HEK293T (cell line): ENCODE measurements around the gene KCNB1.

Experiments
- CTCF ChIA-PET: fragments of 350-600 bp; formaldehyde crosslinking; extraction: SDS; loops from one replicate; lab custom pipeline; 2021; ENCODE audit warnings: antibody characterized with exemption, inconsistent platforms; lab: Yijun Ruan, JAX
- POLR2A ChIA-PET: fragments of 350-600 bp; formaldehyde crosslinking; extraction: SDS; loops from one replicate; lab custom pipeline; 2020; ENCODE audit warnings: antibody characterized with exemption, inconsistent platforms; lab: Yijun Ruan, JAX
- DNase-seq: peaks from one replicate; pipeline ENCODE4 v3.0.0; 2012; ENCODE audit warnings: mixed read lengths; ENCODE audit errors: extremely low spot score
- ARNT ChIP-seq: fragments of 450-650 bp; IDR thresholded peaks from 2 replicates; pipeline ENCODE4 v1.6.1; 2017; ENCODE audit warnings: mild to moderate bottlenecking
- BHLHE40 ChIP-seq: fragments of 450-650 bp; IDR thresholded peaks from 2 replicates; pipeline ENCODE4 v1.6.1; 2016; ENCODE audit warnings: mild to moderate bottlenecking, moderate library complexity, borderline replicate concordance
- CTBP1 ChIP-seq: fragments of 450-650 bp; IDR thresholded peaks from 2 replicates; pipeline ENCODE4 v1.6.1; 2016; ENCODE audit warnings: borderline replicate concordance
- ELF4 ChIP-seq: fragments of 450-650 bp; IDR thresholded peaks from 2 replicates; pipeline ENCODE4 v1.6.1; 2017; ENCODE audit warnings: antibody characterized with exemption
- FOXA1 ChIP-seq: fragments of 450-650 bp; IDR thresholded peaks from 2 replicates; pipeline ENCODE4 v1.6.1; 2016; ENCODE audit warnings: mild to moderate bottlenecking
- FOXK2 ChIP-seq: fragments of 450-650 bp; IDR thresholded peaks from 2 replicates; pipeline ENCODE4 v1.6.1; 2016; ENCODE audit warnings: mild to moderate bottlenecking
- FOXM1 ChIP-seq: fragments of 450-650 bp; IDR thresholded peaks from 2 replicates; pipeline ENCODE4 v1.6.1; 2017; ENCODE audit warnings: mild to moderate bottlenecking, borderline replicate concordance
- HDGF ChIP-seq: fragments of 450-650 bp; IDR thresholded peaks from 2 replicates; pipeline ENCODE4 v1.6.1; 2017; ENCODE audit warnings: antibody characterized with exemption, borderline replicate concordance
- L3MBTL2 ChIP-seq: fragments of 450-650 bp; conservative IDR thresholded peaks from 2 replicates; pipeline ENCODE4 v1.6.1; 2016; ENCODE audit warnings: mild to moderate bottlenecking
- LEF1 ChIP-seq: fragments of 450-650 bp; IDR thresholded peaks from 2 replicates; pipeline ENCODE4 v1.6.1; 2017; ENCODE audit warnings: mild to moderate bottlenecking, borderline replicate concordance
- NFRKB ChIP-seq: fragments of 450-650 bp; IDR thresholded peaks from 2 replicates; pipeline ENCODE4 v1.6.1; 2016; ENCODE audit warnings: mild to moderate bottlenecking, moderate library complexity
- PKNOX1 ChIP-seq: fragments of 450-650 bp; IDR thresholded peaks from 2 replicates; pipeline ENCODE4 v1.6.1; 2016
- SP1 ChIP-seq: fragments of 450-650 bp; IDR thresholded peaks from 2 replicates; pipeline ENCODE4 v1.6.1; 2017
- SUZ12 ChIP-seq: fragments of 450-650 bp; IDR thresholded peaks from 2 replicates; pipeline ENCODE4 v1.6.1; 2016; ENCODE audit warnings: mild to moderate bottlenecking
- TARDBP ChIP-seq: fragments of 450-650 bp; IDR thresholded peaks from 2 replicates; pipeline ENCODE4 v1.6.1; 2016
- ZNF384 ChIP-seq: fragments of 450-650 bp; IDR thresholded peaks from 2 replicates; pipeline ENCODE4 v1.6.1; 2016

The KCNB1 gene

GRCh38 chr20:49464556-49464955, 17.9 kb downstream of the KCNB1 start:
- ChIA-PET POLR2A (no interaction called here), CTCF (interaction anchor here (0.6 to 1.8 kb wide), 2 partner anchors 19 to 69 kb away, joined by 3 to 6 read pairs; no protein-coding TSS in a partner anchor)
- no peak for DNase-seq
- TF ChIP-seq FOXK2 = no peak
- TF ChIP-seq FOXA1 = no peak
- TF ChIP-seq BHLHE40 = no peak
- no peak for TF ChIP-seq SP1
- no peak for TF ChIP-seq L3MBTL2
- TF ChIP-seq ELF4 = no peak
- TF ChIP-seq ZNF384 = no peak
- TF ChIP-seq CTBP1 = no peak
- TF ChIP-seq NFRKB = no peak
- TF ChIP-seq HDGF = no peak
- TF ChIP-seq TARDBP = no peak
- no peak for TF ChIP-seq SUZ12
- no peak for TF ChIP-seq PKNOX1
- TF ChIP-seq FOXM1 = no peak
- TF ChIP-seq ARNT = no peak
- TF ChIP-seq LEF1 = no peak

- POLR2A ChIA-PET = no interaction called here
- CTCF ChIA-PET = interaction anchor here (1.7 kb wide), 1 partner anchor 22 kb away, joined by 8 read pairs; no protein-coding TSS in a partner anchor
- DNase-seq = no peak
- TF ChIP-seq SP1 (no peak), CTBP1 (no peak), FOXM1 (no peak), L3MBTL2 (no peak), ARNT (no peak), NFRKB (no peak), FOXK2 (no peak), FOXA1 (no peak)
These were observed 19.8 kb downstream of the KCNB1 start for GRCh38 chr20:49462626-49463025.

- TF ChIP-seq ZNF384 = no peak
- TF ChIP-seq ARNT = no peak
- TF ChIP-seq ELF4 = no peak
- no peak for TF ChIP-seq PKNOX1
- no peak for TF ChIP-seq FOXK2
- no peak for TF ChIP-seq HDGF
- TF ChIP-seq SP1 = no peak
- TF ChIP-seq BHLHE40 = no peak
- no peak for TF ChIP-seq FOXM1
- CTCF ChIA-PET = interaction anchor here (1.7 kb wide), 1 partner anchor 22 kb away, joined by 8 read pairs; no protein-coding TSS in a partner anchor
- DNase-seq = no peak
- POLR2A ChIA-PET = no interaction called here
These were observed 20.4 kb downstream of the KCNB1 start for GRCh38 chr20:49461894-49462620.

GRCh38 chr20:49460916-49461315, 21.6 kb downstream of the KCNB1 start:
- ChIA-PET CTCF (no interaction called here), POLR2A (no interaction called here)
- TF ChIP-seq ELF4 (no peak), FOXA1 (no peak), HDGF (no peak), SUZ12 (no peak), BHLHE40 (no peak), CTBP1 (no peak), L3MBTL2 (no peak), PKNOX1 (no peak), NFRKB (no peak), SP1 (no peak), TARDBP (no peak), ZNF384 (no peak), FOXM1 (no peak), LEF1 (no peak)
- no peak for DNase-seq

GRCh38 chr20:49460131-49460530, 22.3 kb downstream of the KCNB1 start:
- CTCF ChIA-PET = no interaction called here
- POLR2A ChIA-PET = no interaction called here

GRCh38 chr20:49459684-49460083, 22.8 kb downstream of the KCNB1 start:
- ChIA-PET POLR2A (no interaction called here), CTCF (no interaction called here)
- TF ChIP-seq TARDBP (no peak), ZNF384 (no peak), SP1 (no peak), PKNOX1 (no peak), L3MBTL2 (no peak), LEF1 (no peak), CTBP1 (no peak), FOXK2 (no peak), HDGF (no peak), FOXA1 (no peak), FOXM1 (no peak), BHLHE40 (no peak), NFRKB (no peak), ARNT (no peak), SUZ12 (no peak), ELF4 (no peak)
- DNase-seq = no peak

More at GRCh38 chr20:49460131-49460530, 22.3 kb downstream of the KCNB1 start:
- TF ChIP-seq L3MBTL2 = no peak
- no peak for TF ChIP-seq NFRKB
- no peak for TF ChIP-seq FOXA1
- no peak for TF ChIP-seq LEF1
- no peak for TF ChIP-seq SUZ12
- TF ChIP-seq ARNT = no peak
- TF ChIP-seq SP1 = no peak
- TF ChIP-seq ZNF384 = no peak
- no peak for TF ChIP-seq HDGF
- no peak for DNase-seq
